GM18502 (cell line): ENCODE measurements around the gene RHEX.

Experiments
- ATAC-seq: cut with Tn5 transposase; IDR thresholded peaks from one replicate; pipeline ENCODE4 v1.9.1; 2021; ENCODE audit warnings: mild to moderate bottlenecking; ENCODE audit not compliant: unreplicated experiment, poor library complexity

RHEX gene

DNA sequence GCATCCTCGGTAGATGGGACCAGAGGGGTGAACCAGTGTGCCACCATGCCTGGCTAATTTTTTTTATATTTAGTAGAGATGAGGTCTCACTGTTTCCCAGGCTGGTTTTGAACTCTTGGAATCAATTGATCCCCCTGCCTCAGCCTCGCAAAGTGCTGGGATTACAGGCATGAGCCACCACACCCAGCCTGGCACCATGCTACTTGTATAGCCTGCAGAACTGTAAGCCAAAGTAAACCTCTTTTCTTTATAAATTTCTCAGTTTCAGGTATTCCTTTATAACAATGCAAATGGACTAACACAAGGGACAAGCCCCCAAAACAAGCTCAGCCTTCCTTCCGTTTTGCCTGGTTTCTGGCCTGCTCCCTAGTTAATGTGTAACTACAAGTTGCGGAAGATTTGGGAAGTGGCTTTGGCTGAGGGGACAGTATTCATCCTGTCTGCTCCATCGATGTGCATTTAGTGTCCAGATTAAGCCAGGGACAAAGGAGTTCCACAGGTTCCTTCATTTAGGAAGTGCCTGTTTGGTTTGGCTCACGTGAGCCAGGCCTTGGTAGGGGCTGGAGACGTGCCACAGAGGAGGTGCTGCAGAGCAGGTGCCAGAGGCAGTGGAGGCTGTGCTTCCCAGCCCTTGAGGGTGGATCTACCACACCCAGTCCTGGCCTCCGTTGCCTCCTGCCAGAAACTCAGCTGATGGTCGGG, 59.8 kb downstream of the RHEX start:
- no peak for ATAC-seq

GRCh38 chr1:206114692-206115640, 62.0 kb downstream of the RHEX start:
- ATAC-seq = no peak

- ATAC-seq = no peak
Observed at GRCh38 chr1:206115791-206116190, 62.8 kb downstream of the RHEX start.

DNA sequence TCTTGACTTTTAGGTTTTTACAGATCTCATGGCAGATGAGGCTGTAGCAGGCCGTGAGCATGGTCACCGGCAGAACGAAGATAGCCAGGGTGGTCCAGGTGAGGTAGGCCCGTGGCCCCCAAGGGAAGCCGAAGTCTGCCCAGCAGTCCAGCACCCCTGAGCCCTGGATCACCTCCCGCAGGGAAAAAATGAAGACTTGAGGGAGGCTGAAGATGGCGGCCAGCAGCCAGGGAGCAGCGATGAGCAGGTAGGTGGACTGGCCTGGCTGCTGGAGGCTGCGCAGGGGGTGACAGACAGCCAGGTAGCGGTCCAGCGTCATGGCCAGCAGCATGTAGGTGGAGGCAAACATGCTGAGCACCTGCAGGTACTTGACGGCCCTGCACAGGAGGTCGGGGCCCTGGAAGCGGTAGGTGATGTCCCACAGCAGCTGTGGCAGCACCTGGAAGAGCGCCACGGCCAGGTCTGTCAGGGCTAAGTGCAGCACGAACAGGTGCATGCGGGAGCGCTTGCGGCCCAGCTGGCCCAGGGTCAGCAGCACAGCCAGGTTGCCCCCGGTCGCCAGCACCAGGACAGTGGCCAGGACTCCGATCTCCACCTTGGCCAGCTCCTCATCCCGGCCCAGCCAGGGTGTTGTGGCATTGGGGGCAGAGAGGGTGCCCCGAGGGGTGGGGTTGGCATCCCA, 63.4 kb downstream of the RHEX start:
- ATAC-seq = no peak

- ATAC-seq = no peak
Observed at GRCh38 chr1:206116873-206117150, 63.8 kb downstream of the RHEX start.

DNA sequence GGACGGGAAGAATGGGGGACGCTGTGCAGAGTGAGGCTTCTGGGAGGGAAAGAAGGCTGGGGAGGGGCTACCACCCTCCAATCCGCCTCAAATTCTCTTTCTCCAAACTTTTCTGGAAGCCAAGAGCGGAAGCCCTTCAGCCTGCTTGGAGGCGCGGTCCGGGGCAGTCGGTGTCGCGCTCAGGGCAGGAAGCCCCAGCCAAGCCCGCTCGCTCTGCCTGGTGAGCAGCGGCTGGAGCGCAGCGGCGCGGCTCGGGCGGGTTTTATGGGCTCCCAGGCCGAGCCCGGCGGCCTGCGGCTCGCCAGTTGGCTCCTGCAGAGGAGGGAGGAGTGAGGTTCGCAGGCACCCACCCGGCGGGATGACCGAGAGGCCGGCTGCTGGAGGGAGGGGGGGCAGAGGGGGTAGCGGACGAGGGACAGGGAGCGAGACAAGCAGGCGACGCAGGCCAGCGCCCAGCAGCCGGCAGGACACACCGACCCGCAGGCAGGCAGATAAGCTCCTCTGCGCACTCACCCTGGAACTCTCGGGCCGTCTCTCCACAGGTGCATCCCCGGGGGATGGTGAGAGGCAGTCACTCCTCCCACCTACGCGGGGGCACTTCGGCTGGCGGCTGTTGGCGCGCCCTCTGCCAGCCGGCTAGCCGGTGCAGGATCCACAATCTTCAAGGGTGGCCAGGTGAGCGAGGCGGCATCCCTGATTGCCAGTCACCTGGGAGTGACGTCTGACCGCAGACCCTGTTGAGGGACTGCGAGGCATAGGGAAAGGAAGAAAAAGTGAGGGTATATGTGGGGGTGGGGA, 64.4 kb downstream of the RHEX start, which contains the start of gene AVPR1B:
AVPR1B (minus strand) TSS at position 238 of the 798 bp plus-strand sequence. CDS start 498 bp downstream, outside the sequence.
- ATAC-seq = no peak

DNA sequence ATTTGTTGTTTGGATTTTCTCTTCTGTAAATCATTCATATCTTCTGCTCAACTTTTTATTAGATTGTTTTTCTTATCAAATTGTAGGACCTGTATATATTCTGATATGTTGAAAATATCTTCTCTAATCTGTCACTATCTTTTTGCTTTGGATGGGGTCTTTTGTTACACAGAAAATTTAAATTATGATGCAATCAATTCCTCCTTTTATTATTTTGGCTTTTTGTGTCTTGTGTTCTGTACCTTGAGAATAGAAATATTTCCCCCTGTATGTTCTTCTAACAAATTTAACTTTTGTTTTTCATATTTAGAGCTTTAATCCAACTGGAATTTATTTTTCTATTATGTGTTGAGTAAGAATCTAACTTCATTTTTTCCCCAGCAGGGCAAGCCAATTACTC, 67.4 kb downstream of the RHEX start:
- no peak for ATAC-seq

DNA sequence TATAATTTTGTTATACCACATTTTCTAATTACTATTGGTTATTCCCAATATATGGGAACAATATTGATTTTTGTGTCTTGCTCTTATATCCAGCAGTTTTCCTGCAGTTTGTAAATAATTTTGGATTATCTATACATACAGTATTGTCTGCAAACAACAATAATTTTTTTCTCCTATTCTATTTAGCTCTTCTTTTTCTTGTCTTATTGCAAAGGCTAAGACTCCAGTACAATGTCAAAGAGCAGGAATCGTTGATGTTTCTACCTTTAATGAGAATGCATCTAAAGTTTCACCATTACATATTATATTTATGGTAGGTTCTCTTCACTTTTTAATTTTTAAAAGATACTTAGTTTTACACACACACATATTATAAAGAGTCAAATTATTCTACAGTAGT, 68.3 kb downstream of the RHEX start:
- no peak for ATAC-seq

- ATAC-seq = no peak
Observed at GRCh38 chr1:206122686-206123085, 69.7 kb downstream of the RHEX start.

DNA sequence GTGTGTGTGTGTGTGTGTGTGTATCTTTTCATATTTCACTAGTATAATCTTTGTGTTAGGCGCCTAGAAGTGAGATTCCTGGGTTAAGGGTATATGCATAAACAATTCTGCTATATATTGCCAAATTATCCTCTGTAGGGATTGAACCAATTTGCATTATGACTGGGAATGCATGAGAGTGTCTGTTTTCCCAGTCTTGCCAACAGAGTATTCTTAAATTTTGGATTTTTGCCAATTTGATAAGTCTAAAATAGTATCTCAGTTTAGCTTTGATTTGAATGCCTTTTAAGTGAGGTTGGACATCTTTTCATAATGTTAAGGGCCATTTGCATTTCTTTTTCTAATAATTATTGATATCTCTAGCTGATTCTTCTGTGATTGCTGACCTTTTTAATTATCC, 72.4 kb downstream of the RHEX start:
- ATAC-seq = no peak

GRCh38 chr1:206127336-206127735, 74.4 kb downstream of the RHEX start:
- ATAC-seq = no peak

- no peak for ATAC-seq
Observed at GRCh38 chr1:206128196-206128595, 75.2 kb downstream of the RHEX start.

DNA sequence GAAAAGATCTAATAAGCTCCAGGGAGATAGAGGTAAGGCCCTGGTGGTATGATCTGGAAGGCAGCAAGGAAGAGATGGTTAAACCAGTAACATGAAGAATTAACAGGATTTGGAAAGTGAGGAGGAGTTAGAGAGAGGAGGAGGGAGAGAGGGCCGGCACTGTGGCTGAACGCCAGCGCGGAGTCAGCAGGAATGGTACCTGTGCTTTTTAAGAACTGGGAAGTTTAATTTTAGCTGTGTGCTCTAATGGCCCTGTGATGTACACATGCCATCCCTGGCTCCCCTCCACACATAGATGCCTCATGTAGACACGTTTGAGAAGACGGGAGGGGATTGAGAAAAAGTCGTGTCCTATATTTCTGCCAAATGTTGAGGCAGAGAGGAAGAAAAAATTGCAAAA, 78.1 kb downstream of the RHEX start:
- ATAC-seq = no peak

GRCh38 chr1:206133751-206134415, 80.9 kb downstream of the RHEX start:
- ATAC-seq = no peak

DNA sequence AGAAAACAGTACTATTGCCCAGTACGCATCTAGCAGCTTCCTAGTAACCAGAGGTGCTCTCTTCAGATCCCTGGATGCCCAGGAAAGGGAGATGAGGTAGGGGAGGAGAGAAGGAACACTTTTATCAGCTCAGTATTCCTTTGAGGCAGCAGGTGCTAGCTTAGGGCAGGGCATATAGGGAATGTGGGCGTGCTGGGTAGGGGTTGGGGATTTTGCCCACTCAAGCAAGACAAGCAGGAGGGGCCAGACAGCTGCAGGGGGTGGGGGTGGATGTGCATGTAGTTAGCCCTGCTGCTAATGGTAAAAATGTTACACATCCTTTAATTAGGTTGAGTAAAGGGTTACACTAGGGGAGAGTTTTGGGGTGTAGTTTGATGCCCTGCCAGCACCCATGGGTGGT, 82.3 kb downstream of the RHEX start:
- ATAC-seq = no peak

- ATAC-seq = no peak
Observed at GRCh38 chr1:206136241-206136640, 83.3 kb downstream of the RHEX start.

DNA sequence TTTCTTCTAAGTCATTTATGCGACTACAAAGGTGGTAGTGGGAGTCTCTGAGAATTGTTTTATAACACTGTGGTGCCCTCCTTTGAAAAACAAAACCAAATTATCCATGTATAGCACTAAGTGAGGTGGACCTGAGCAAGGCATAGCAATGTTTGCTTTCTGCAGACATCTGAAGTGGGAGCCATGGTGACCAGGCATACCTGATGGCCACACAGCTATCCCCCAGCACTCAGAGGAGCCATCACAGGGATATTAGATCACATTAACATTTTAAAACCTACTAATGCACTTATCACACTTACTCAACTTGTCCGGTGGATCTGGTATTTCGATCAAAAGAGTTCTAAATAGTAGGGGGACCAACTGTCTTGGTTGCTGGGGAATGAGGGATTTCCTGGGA, 89.0 kb downstream of the RHEX start:
- ATAC-seq = no peak

DNA sequence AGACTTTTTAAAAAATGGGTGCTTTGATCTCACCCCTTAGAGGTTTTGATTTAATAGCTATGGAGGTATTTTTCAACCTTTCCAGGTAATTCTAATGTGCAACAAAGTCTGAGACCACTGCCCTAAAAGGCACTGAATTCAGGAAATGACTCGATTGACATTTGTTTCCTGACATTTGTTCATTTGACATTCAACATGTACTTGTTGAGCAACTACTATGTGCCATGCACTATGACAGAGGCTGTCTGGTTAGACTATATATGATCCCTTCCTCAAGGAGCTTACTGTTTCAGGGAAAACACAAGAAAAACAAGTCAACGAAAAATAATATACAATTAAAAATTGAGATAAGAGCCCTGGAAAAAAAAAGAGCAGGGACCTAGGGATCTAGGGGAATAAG, 89.8 kb downstream of the RHEX start:
- no peak for ATAC-seq

- no peak for ATAC-seq
Observed at GRCh38 chr1:206143537-206144172, 90.7 kb downstream of the RHEX start.
